Measurements from ENCODE around the gene ADCY2.

The ADCY2 gene

DNA sequence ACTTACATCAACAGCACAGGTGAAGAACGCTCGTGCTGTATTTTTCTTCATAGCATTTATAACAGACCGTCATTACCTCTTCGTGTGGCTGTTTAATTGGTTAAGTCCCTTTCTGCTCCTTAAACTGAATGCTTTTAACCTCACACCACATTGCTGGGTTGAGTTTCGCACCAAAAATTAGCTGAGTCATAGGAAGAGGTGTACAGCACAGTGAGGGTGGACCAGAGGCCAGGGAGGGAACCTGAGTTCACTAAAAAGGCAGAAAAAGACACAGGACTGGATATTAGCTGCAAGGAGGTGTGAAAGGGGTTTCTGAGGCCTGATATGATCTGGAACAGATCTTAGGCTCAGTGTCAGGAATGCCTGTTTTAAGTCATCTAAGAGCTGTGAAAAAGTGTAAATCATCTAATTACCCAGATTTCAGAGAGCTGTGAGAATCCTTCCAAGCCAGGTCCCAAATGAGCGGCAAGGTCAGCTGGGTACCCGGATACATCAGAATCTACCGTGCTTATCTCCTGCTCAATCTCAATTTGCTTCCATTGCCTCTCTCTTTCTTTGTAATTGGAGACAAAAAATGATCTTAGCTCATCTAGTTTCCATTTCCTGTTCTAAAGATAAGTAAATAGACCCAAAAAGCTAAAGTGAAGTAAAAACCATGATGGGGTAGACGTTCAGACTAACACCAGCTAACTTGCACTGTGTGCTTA is 462.1 kb downstream of the ADCY2 start:
- Histone ChIP-seq H3K4ac (ENCODE audit: low read depth in 1 of 2, low read length in 2 of 2) (no peak overlapping the region), H3K9ac (ENCODE audit: low read length) (no peak overlapping the region), H3K18ac (ENCODE audit: low read depth in 1 of 2, low read length in 2 of 2) (no peak overlapping the region), H3K4me2 (ENCODE audit: low read length, poor library complexity, severe bottlenecking) (no peak overlapping the region), H2BK15ac (ENCODE audit: low read depth, poor library complexity, severe bottlenecking) (no peak overlapping the region), H3K14ac (ENCODE audit: low read length in 2 of 2) (no peak overlapping the region), H2AK5ac (ENCODE audit: low read length, severe bottlenecking) (no peak overlapping the region), H3K4me1 (ENCODE audit: control insufficient read depth, insufficient read depth, low read depth, low read length) (no peaks in the 10 kb centered on the region), H2BK12ac (ENCODE audit: low read length in 2 of 2) (no peak overlapping the region), H3K27me3 (ENCODE audit: control insufficient read depth in 1 of 2, insufficient read depth in 1 of 2, low read length in 2 of 2) (no peaks in the 10 kb centered on the region), H2BK120ac (ENCODE audit: low read depth, low read length) (no peak overlapping the region), H3K36me3 (ENCODE audit: control insufficient read depth in 1 of 2, insufficient read depth in 2 of 2, low read depth in 1 of 2, low read length in 2 of 2) (peaks cover 6 to 52% of the 10 kb centered on the region in 2 experiments), H3K9me3 (ENCODE audit: control insufficient read depth, low read length) (no peaks in the 10 kb centered on the region), H3K79me1 (replicated peaks; ENCODE audit: low read length, poor library complexity, severe bottlenecking) (no peaks in the 10 kb centered on the region), H3K23ac (ENCODE audit: low read length in 2 of 2) (no peak overlapping the region), H2BK5ac (ENCODE audit: low read depth, low read length, poor library complexity, severe bottlenecking) (no peak overlapping the region), H2AFZ (ENCODE audit: low read depth, low read length) (no peak overlapping the region), H4K91ac (ENCODE audit: low read length) (no peak overlapping the region), H4K8ac (ENCODE audit: low read length) (no peak overlapping the region), H3K27ac (ENCODE audit: low read length, poor library complexity, severe bottlenecking) (no peak overlapping the region), H3K4me3 (ENCODE audit: insufficient read depth in 1 of 2, low read depth in 1 of 2, low read length in 2 of 2) (no peak overlapping the region)
- WGBS: 76% methylated on average over 7 of the region's 9 CpGs
- no peak for DNase-seq

- H3K79me1 ChIP-seq (replicated peaks; ENCODE audit: low read length, poor library complexity, severe bottlenecking): peaks cover 18% of the 10 kb centered on the region
- 100% methylated on average over 1 of the region's 2 CpGs for WGBS
Observed at GRCh38 chr5:7866196-7866595, 470.3 kb downstream of the ADCY2 start.

DNA sequence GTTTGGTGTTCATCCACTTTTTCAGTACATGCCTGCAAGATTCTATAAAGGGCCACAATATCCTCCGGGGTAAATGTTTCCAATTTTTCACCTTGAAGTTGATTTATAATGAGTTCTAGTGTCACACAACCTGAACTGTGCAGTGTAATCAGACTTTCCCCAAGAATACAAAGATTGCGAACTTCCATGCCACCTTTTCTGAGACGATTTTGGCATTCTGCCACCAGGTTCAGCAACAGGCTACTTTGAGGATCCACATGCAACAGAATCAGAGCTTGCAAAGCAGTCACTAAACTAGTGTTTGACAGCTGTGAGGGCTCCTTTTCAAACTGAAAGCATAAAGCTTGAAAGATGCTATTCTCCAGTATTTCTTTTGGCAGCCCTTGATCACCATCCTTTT is 471.3 kb downstream of the ADCY2 start:
- Histone ChIP-seq H4K91ac (ENCODE audit: low read length) (no peak overlapping the region), H4K8ac (ENCODE audit: low read length) (no peak overlapping the region), H3K4ac (ENCODE audit: low read depth in 1 of 2, low read length in 2 of 2) (no peak overlapping the region), H3K79me1 (replicated peaks; ENCODE audit: low read length, poor library complexity, severe bottlenecking) (peaks cover 18% of the 10 kb centered on the region), H3K23ac (ENCODE audit: low read length in 2 of 2) (no peak overlapping the region), H3K4me3 (ENCODE audit: insufficient read depth in 1 of 2, low read depth in 1 of 2, low read length in 2 of 2) (peak overlapping the region in 1 of 2 experiments; percentile 90), H2AK5ac (ENCODE audit: low read length, severe bottlenecking) (no peak overlapping the region), H3K4me2 (ENCODE audit: low read length, poor library complexity, severe bottlenecking) (no peak overlapping the region), H3K14ac (ENCODE audit: low read length in 2 of 2) (no peak overlapping the region), H3K9ac (ENCODE audit: low read length) (peak overlapping the region; percentile 91), H3K27me3 (ENCODE audit: control insufficient read depth in 1 of 2, insufficient read depth in 1 of 2, low read length in 2 of 2) (no peaks in the 10 kb centered on the region), H2AFZ (ENCODE audit: low read depth, low read length) (no peak overlapping the region), H3K9me3 (ENCODE audit: control insufficient read depth, low read length) (no peaks in the 10 kb centered on the region), H2BK120ac (ENCODE audit: low read depth, low read length) (no peak overlapping the region), H3K27ac (ENCODE audit: low read length, poor library complexity, severe bottlenecking) (no peak overlapping the region), H3K18ac (ENCODE audit: low read depth in 1 of 2, low read length in 2 of 2) (no peak overlapping the region), H2BK5ac (ENCODE audit: low read depth, low read length, poor library complexity, severe bottlenecking) (no peak overlapping the region), H3K36me3 (ENCODE audit: control insufficient read depth in 1 of 2, insufficient read depth in 2 of 2, low read depth in 1 of 2, low read length in 2 of 2) (peaks cover 0 to 41% of the 10 kb centered on the region in 2 experiments), H2BK15ac (ENCODE audit: low read depth, poor library complexity, severe bottlenecking) (no peak overlapping the region), H2BK12ac (ENCODE audit: low read length in 2 of 2) (no peak overlapping the region), H3K4me1 (ENCODE audit: control insufficient read depth, insufficient read depth, low read depth, low read length) (peaks cover 2% of the 10 kb centered on the region)
- WGBS: 84% methylated on average over 3 of the region's 3 CpGs
- DNase-seq: no peak

More at GRCh38 chr5:7866196-7866595, 470.3 kb downstream of the ADCY2 start:
- Histone ChIP-seq H2BK120ac (ENCODE audit: low read depth, low read length) (no peak overlapping the region), H2AK5ac (ENCODE audit: low read length, severe bottlenecking) (no peak overlapping the region), H3K9me3 (ENCODE audit: control insufficient read depth, low read length) (no peaks in the 10 kb centered on the region), H3K36me3 (ENCODE audit: control insufficient read depth in 1 of 2, insufficient read depth in 2 of 2, low read depth in 1 of 2, low read length in 2 of 2) (peaks cover 3 to 48% of the 10 kb centered on the region in 2 experiments), H2AFZ (ENCODE audit: low read depth, low read length) (no peak overlapping the region), H2BK5ac (ENCODE audit: low read depth, low read length, poor library complexity, severe bottlenecking) (no peak overlapping the region), H3K9ac (ENCODE audit: low read length) (no peak overlapping the region), H3K4me2 (ENCODE audit: low read length, poor library complexity, severe bottlenecking) (no peak overlapping the region), H3K18ac (ENCODE audit: low read depth in 1 of 2, low read length in 2 of 2) (no peak overlapping the region), H3K4ac (ENCODE audit: low read depth in 1 of 2, low read length in 2 of 2) (no peak overlapping the region), H3K27me3 (ENCODE audit: control insufficient read depth in 1 of 2, insufficient read depth in 1 of 2, low read length in 2 of 2) (no peaks in the 10 kb centered on the region), H3K14ac (ENCODE audit: low read length in 2 of 2) (no peak overlapping the region), H3K4me1 (ENCODE audit: control insufficient read depth, insufficient read depth, low read depth, low read length) (no peaks in the 10 kb centered on the region), H4K8ac (ENCODE audit: low read length) (no peak overlapping the region), H2BK15ac (ENCODE audit: low read depth, poor library complexity, severe bottlenecking) (no peak overlapping the region), H2BK12ac (ENCODE audit: low read length in 2 of 2) (no peak overlapping the region), H3K23ac (ENCODE audit: low read length in 2 of 2) (no peak overlapping the region), H4K91ac (ENCODE audit: low read length) (no peak overlapping the region), H3K4me3 (ENCODE audit: insufficient read depth in 1 of 2, low read depth in 1 of 2, low read length in 2 of 2) (no peak overlapping the region), H3K27ac (ENCODE audit: low read length, poor library complexity, severe bottlenecking) (no peak overlapping the region)
- DNase-seq: no peak

- peak; percentile 23 for DNase-seq
- Histone ChIP-seq H2AFZ (ENCODE audit: low read depth, low read length) (peak overlapping the region; percentile 89), H3K27ac (ENCODE audit: low read length, poor library complexity, severe bottlenecking) (no peak overlapping the region), H3K9me3 (ENCODE audit: control insufficient read depth, low read length) (no peaks in the 10 kb centered on the region), H2BK120ac (ENCODE audit: low read depth, low read length) (no peak overlapping the region), H4K91ac (ENCODE audit: low read length) (no peak overlapping the region), H3K4me1 (ENCODE audit: control insufficient read depth, insufficient read depth, low read depth, low read length) (peaks cover 2% of the 10 kb centered on the region), H3K27me3 (ENCODE audit: control insufficient read depth in 1 of 2, insufficient read depth in 1 of 2, low read length in 2 of 2) (no peaks in the 10 kb centered on the region), H3K79me1 (replicated peaks; ENCODE audit: low read length, poor library complexity, severe bottlenecking) (peaks cover 18% of the 10 kb centered on the region), H3K14ac (ENCODE audit: low read length in 2 of 2) (no peak overlapping the region), H3K23ac (ENCODE audit: low read length in 2 of 2) (peak overlapping the region in 1 of 2 experiments; percentile 1), H3K9ac (ENCODE audit: low read length) (peak overlapping the region; percentile 91), H3K18ac (ENCODE audit: low read depth in 1 of 2, low read length in 2 of 2) (peak overlapping the region in 1 of 2 experiments; percentile 28), H4K8ac (ENCODE audit: low read length) (peak overlapping the region; percentile 71), H3K36me3 (ENCODE audit: control insufficient read depth in 1 of 2, insufficient read depth in 2 of 2, low read depth in 1 of 2, low read length in 2 of 2) (peaks cover 0 to 29% of the 10 kb centered on the region in 2 experiments), H2BK5ac (ENCODE audit: low read depth, low read length, poor library complexity, severe bottlenecking) (peak overlapping the region; percentile 36), H3K4me3 (ENCODE audit: insufficient read depth in 1 of 2, low read depth in 1 of 2, low read length in 2 of 2) (peak overlapping the region; percentile 90 to 94), H3K4ac (ENCODE audit: low read depth in 1 of 2, low read length in 2 of 2) (peak overlapping the region in 1 of 2 experiments; percentile 32), H2BK12ac (ENCODE audit: low read length in 2 of 2) (no peak overlapping the region), H2BK15ac (ENCODE audit: low read depth, poor library complexity, severe bottlenecking) (no peak overlapping the region), H2AK5ac (ENCODE audit: low read length, severe bottlenecking) (no peak overlapping the region), H3K4me2 (ENCODE audit: low read length, poor library complexity, severe bottlenecking) (peak overlapping the region; percentile 96)
- under 1% methylated on average over 8 of the region's 8 CpGs for WGBS
Observed at GRCh38 chr5:7868427-7868772, 472.5 kb downstream of the ADCY2 start.
